Measurements from ENCODE around the gene SMCP. TPM values are rescaled to one million over a fixed set of nuclear protein-coding genes. Genes with fewer than 3 reads are reported as not detected.

SMCP gene
- total RNA-seq, 1 donor from 2014 or later, result not detected

- TF ChIP-seq CTCF (IDR thresholded peaks at IDR 0.05) (no peak), POLR2AphosphoS5 (IDR thresholded peaks at IDR 0.05; ENCODE audit: insufficient read depth in 1 of 2, low read depth in 1 of 2) (no peak), POLR2A (IDR thresholded peaks at IDR 0.05) (no peak)
- Histone ChIP-seq H3K4me3 (no peak overlapping the region), H3K9me3 (no peaks in the 10 kb centered on the region), H3K27ac (no peak overlapping the region), H3K36me3 (no peaks in the 10 kb centered on the region), H3K27me3 (no peaks in the 10 kb centered on the region), H3K4me1 (peaks cover 34% of the 10 kb centered on the region)
- intact Hi-C loops (cut with DNase I), result no loop called here
- DNase-seq (ENCODE audit: extremely low spot score in 2 of 2), result no peak
These were observed 6.4 kb downstream of the SMCP start for GRCh38 chr1:152884506-152884905.

- H3K27me3 ChIP-seq, result no peaks in the 10 kb centered on the region
- no peaks in the 10 kb centered on the region for H3K9me3 ChIP-seq
- H3K4me3 ChIP-seq, result no peak overlapping the region
- no peak overlapping the region for H3K27ac ChIP-seq
- TF ChIP-seq POLR2A (IDR thresholded peaks at IDR 0.05), result no peak
- no peak for TF ChIP-seq POLR2AphosphoS5 (IDR thresholded peaks at IDR 0.05; ENCODE audit: insufficient read depth in 1 of 2, low read depth in 1 of 2)
- TF ChIP-seq CTCF (IDR thresholded peaks at IDR 0.05), result no peak
- intact Hi-C loops (cut with DNase I), result no loop called here
- H3K4me1 ChIP-seq, result peaks cover 34% of the 10 kb centered on the region
- no peak for DNase-seq (ENCODE audit: extremely low spot score in 2 of 2)
- no peaks in the 10 kb centered on the region for H3K36me3 ChIP-seq
These were observed 7.0 kb downstream of the SMCP start for GRCh38 chr1:152884966-152885624.

GRCh38 chr1:152886085-152886484, 8.0 kb downstream of the SMCP start:
- DNase-seq (ENCODE audit: extremely low spot score in 2 of 2), result no peak
- no peak overlapping the region for H3K4me3 ChIP-seq
- peaks cover 34% of the 10 kb centered on the region for H3K4me1 ChIP-seq
- H3K27me3 ChIP-seq, result no peaks in the 10 kb centered on the region
- no peaks in the 10 kb centered on the region for H3K9me3 ChIP-seq
- H3K36me3 ChIP-seq, result no peaks in the 10 kb centered on the region
- TF ChIP-seq CTCF (IDR thresholded peaks at IDR 0.05) (no peak), POLR2A (IDR thresholded peaks at IDR 0.05) (no peak), POLR2AphosphoS5 (IDR thresholded peaks at IDR 0.05; ENCODE audit: insufficient read depth in 1 of 2, low read depth in 1 of 2) (no peak)
- intact Hi-C loops (cut with DNase I), result no loop called here
- H3K27ac ChIP-seq, result peak overlapping the region; percentile 27

GRCh38 chr1:152886758-152887409, 8.8 kb downstream of the SMCP start:
- Histone ChIP-seq H3K27me3 (no peaks in the 10 kb centered on the region), H3K4me1 (peaks cover 34% of the 10 kb centered on the region), H3K36me3 (no peaks in the 10 kb centered on the region), H3K4me3 (no peak overlapping the region), H3K27ac (peak overlapping the region; percentile 27), H3K9me3 (no peaks in the 10 kb centered on the region)
- TF ChIP-seq POLR2AphosphoS5 (IDR thresholded peaks at IDR 0.05; ENCODE audit: insufficient read depth in 1 of 2, low read depth in 1 of 2) (no peak), CTCF (IDR thresholded peaks at IDR 0.05) (no peak), POLR2A (IDR thresholded peaks at IDR 0.05) (no peak)
- intact Hi-C loops (cut with DNase I), result no loop called here
- DNase-seq (ENCODE audit: extremely low spot score in 2 of 2), result no peak

- Histone ChIP-seq H3K9me3 (no peaks in the 10 kb centered on the region), H3K27me3 (no peaks in the 10 kb centered on the region), H3K4me1 (peaks cover 34% of the 10 kb centered on the region), H3K36me3 (no peaks in the 10 kb centered on the region), H3K27ac (no peak overlapping the region), H3K4me3 (no peak overlapping the region)
- intact Hi-C loops (cut with DNase I), result no loop called here
- no peak for DNase-seq (ENCODE audit: extremely low spot score in 2 of 2)
- no peak for TF ChIP-seq CTCF (IDR thresholded peaks at IDR 0.05)
- no peak for TF ChIP-seq POLR2A (IDR thresholded peaks at IDR 0.05)
- TF ChIP-seq POLR2AphosphoS5 (IDR thresholded peaks at IDR 0.05; ENCODE audit: insufficient read depth in 1 of 2, low read depth in 1 of 2), result no peak
These were observed 10.0 kb downstream of the SMCP start for GRCh38 chr1:152888126-152888525.
